Measurements from ENCODE around the gene SPATA6L.
A peak's percentile ranks its signal among the peaks of the same experiment; 100 is the strongest.
"Not testable (repeated sequence)": the region's sequence is repeated elsewhere in the genome, so short reads cannot be mapped to it uniquely, and the experiment has no call there.

The SPATA6L gene

GRCh38 chr9:4630836-4631235 lies 35.4 kb downstream of the SPATA6L start:
- DNase-seq (ENCODE audit: low spot score): no peak

- no peak for DNase-seq (ENCODE audit: low spot score)
These were observed 44.3 kb downstream of the SPATA6L start for GRCh38 chr9:4622016-4622415.

- DNase-seq (ENCODE audit: low spot score): no peak
These were observed 45.3 kb downstream of the SPATA6L start for GRCh38 chr9:4620881-4621555.

GRCh38 chr9:4620057-4620765 lies 46.1 kb downstream of the SPATA6L start:
- no peak for DNase-seq (ENCODE audit: low spot score)

- no peak for DNase-seq (ENCODE audit: low spot score)
These were observed 47.6 kb downstream of the SPATA6L start for GRCh38 chr9:4618700-4619099.

- DNase-seq (ENCODE audit: low spot score): no peak
These were observed 48.5 kb downstream of the SPATA6L start for GRCh38 chr9:4617752-4618151.

GRCh38 chr9:4615778-4616177 lies 50.5 kb downstream of the SPATA6L start:
- DNase-seq (ENCODE audit: low spot score): no peak

GRCh38 chr9:4615251-4615650 lies 51.0 kb downstream of the SPATA6L start:
- DNase-seq (ENCODE audit: low spot score): no peak

- DNase-seq (ENCODE audit: low spot score): no peak
These were observed 51.7 kb downstream of the SPATA6L start for GRCh38 chr9:4614627-4615026.

GRCh38 chr9:4606033-4606432 lies 60.2 kb downstream of the SPATA6L start:
- not testable (repeated sequence) for DNase-seq (ENCODE audit: low spot score)

- peak; percentile 76 for DNase-seq (ENCODE audit: low spot score)
These were observed 61.6 kb downstream of the SPATA6L start for GRCh38 chr9:4604678-4605095.

GRCh38 chr9:4603830-4604229 lies 62.5 kb downstream of the SPATA6L start:
- no peak for DNase-seq (ENCODE audit: low spot score)

- DNase-seq (ENCODE audit: low spot score): no peak
These were observed 65.9 kb downstream of the SPATA6L start for GRCh38 chr9:4600368-4600767.

GRCh38 chr9:4596165-4596922 lies 69.9 kb downstream of the SPATA6L start:
- DNase-seq (ENCODE audit: low spot score): no peak

GRCh38 chr9:4594994-4595393 lies 71.3 kb downstream of the SPATA6L start:
- no peak for DNase-seq (ENCODE audit: low spot score)

- DNase-seq (ENCODE audit: low spot score): no peak
These were observed 71.7 kb downstream of the SPATA6L start for GRCh38 chr9:4594545-4594944.

GRCh38 chr9:4592886-4593285 lies 73.4 kb downstream of the SPATA6L start:
- no peak for DNase-seq (ENCODE audit: low spot score)

- no peak for DNase-seq (ENCODE audit: low spot score)
These were observed 74.0 kb downstream of the SPATA6L start for GRCh38 chr9:4592295-4592694.

GRCh38 chr9:4591123-4591500 lies 75.2 kb downstream of the SPATA6L start:
- no peak for DNase-seq (ENCODE audit: low spot score)

- DNase-seq (ENCODE audit: low spot score): no peak
These were observed 75.7 kb downstream of the SPATA6L start for GRCh38 chr9:4590430-4591122.

- no peak for DNase-seq (ENCODE audit: low spot score)
These were observed 77.6 kb downstream of the SPATA6L start for GRCh38 chr9:4588721-4589120.

GRCh38 chr9:4585135-4585534 lies 81.1 kb downstream of the SPATA6L start:
- no peak for DNase-seq (ENCODE audit: low spot score)

Measured in hematopoietic multipotent progenitor cell treated with erythropoietin and hydrocortisone succinate and interleukin-3 and kit ligand, for 15 days (in vitro differentiated cells).